GM19239 (cell line): ENCODE data around the gene RDH5.

Source experiments
- DNase-seq: peaks from one replicate; pipeline ENCODE4 v3.0.0; 2011; ENCODE audit warnings: low spot score; ENCODE audit not compliant: insufficient read length
- FAIRE-seq: peaks from 2 replicates; lab custom pipeline; 2011; peaks lifted over from hg19 to GRCh38; lab: Jason Lieb, UNC

The RDH5 gene

GRCh38 chr12:55720071-55720564, at the start of gene RDH5:
Gene RDH5, plus strand, starts transcription at chr12:55720393. Its CDS starts 792 bp downstream, at chr12:55721185.
- FAIRE-seq (no peak), DNase-seq (no peak)

- no peak for FAIRE-seq
Measured at GRCh38 chr12:55671746-55672145, 48.4 kb upstream of the RDH5 start.

GRCh38 chr12:55673638-55674037, 46.6 kb upstream of the RDH5 start:
- FAIRE-seq (peak; percentile 91), DNase-seq (peak; percentile 49)

More at GRCh38 chr12:55671746-55672145, 48.4 kb upstream of the RDH5 start:
- no peak for DNase-seq

GRCh38 chr12:55675666-55676065, 44.5 kb upstream of the RDH5 start:
- no peak for DNase-seq
- FAIRE-seq, result no peak

- FAIRE-seq (no peak), DNase-seq (no peak)
Measured at GRCh38 chr12:55676707-55677106, 43.5 kb upstream of the RDH5 start.

GRCh38 chr12:55679691-55680090, 40.5 kb upstream of the RDH5 start:
- FAIRE-seq (no peak), DNase-seq (no peak)

GRCh38 chr12:55681142-55682077, 38.8 kb upstream of the RDH5 start:
- FAIRE-seq (no peak), DNase-seq (no peak)

- no peak for FAIRE-seq
- DNase-seq, result no peak
Measured at GRCh38 chr12:55682087-55682796, 38.0 kb upstream of the RDH5 start.

GRCh38 chr12:55683676-55684075, 36.5 kb upstream of the RDH5 start:
- FAIRE-seq (no peak), DNase-seq (no peak)

- FAIRE-seq, result no peak
- no peak for DNase-seq
Measured at GRCh38 chr12:55684761-55685370, 35.3 kb upstream of the RDH5 start.

- FAIRE-seq, result no peak
Measured at GRCh38 chr12:55685671-55686070, 34.5 kb upstream of the RDH5 start.

GRCh38 chr12:55686366-55687010, 33.7 kb upstream of the RDH5 start:
- DNase-seq (no peak), FAIRE-seq (no peak)

More at GRCh38 chr12:55685671-55686070, 34.5 kb upstream of the RDH5 start:
- no peak for DNase-seq

- DNase-seq (no peak), FAIRE-seq (no peak)
Measured at GRCh38 chr12:55687746-55688145, 32.4 kb upstream of the RDH5 start.

- FAIRE-seq, result no peak
Measured at GRCh38 chr12:55688716-55689655, 31.2 kb upstream of the RDH5 start.

GRCh38 chr12:55692631-55693322, 27.4 kb upstream of the RDH5 start:
- no peak for FAIRE-seq
- DNase-seq, result no peak

More at GRCh38 chr12:55688716-55689655, 31.2 kb upstream of the RDH5 start:
- DNase-seq, result no peak

GRCh38 chr12:55693323-55694187, 26.6 kb upstream of the RDH5 start:
- no peak for FAIRE-seq
- DNase-seq, result no peak

- DNase-seq (no peak), FAIRE-seq (no peak)
Measured at GRCh38 chr12:55694188-55694515, 26.0 kb upstream of the RDH5 start.

- DNase-seq (no peak), FAIRE-seq (no peak)
Measured at GRCh38 chr12:55694651-55695050, 25.5 kb upstream of the RDH5 start.
